ENCODE results near the gene LSM2. TPM values are rescaled to one million over a fixed set of nuclear protein-coding genes. Genes with fewer than 3 reads are reported as not detected.
"Not testable (repeated sequence)": the region's sequence is repeated elsewhere in the genome, so short reads cannot be mapped to it uniquely, and the experiment has no call there.

The LSM2 gene
- polyA plus RNA-seq, 1 experiment = 43.5 TPM

- CTCF ChIA-PET = interaction anchor here (0.8 to 1.8 kb wide), 7 partner anchors 8 to 65 kb away, joined by 3 to 8 read pairs (median 5); partner anchors contain the start of genes DDAH2, HSPA1A and HSPA1L
- TF ChIP-seq CTCF (IDR thresholded peaks at IDR 0.05; ENCODE audit: insufficient read depth, low read depth, low read length) = no peak
- H3K27me3 ChIP-seq (ENCODE audit: control insufficient read depth, insufficient read depth, low read length) = no peaks in the 10 kb centered on the region
- no peak for DNase-seq (ENCODE audit: low read depth)
- POLR2A ChIA-PET = no interaction called here
- H3K36me3 ChIP-seq (ENCODE audit: control insufficient read depth, insufficient read depth, low read length) = peaks cover 4% of the 10 kb centered on the region; the same call in 1 of the 2 replicates
- H3K4me3 ChIP-seq (ENCODE audit: low read depth, low read length) = peak overlapping the region; percentile 95
Measured at GRCh38 chr6:31794294-31794865, 12.4 kb downstream of the LSM2 start.

GRCh38 chr6:31793927-31794245 lies 12.9 kb downstream of the LSM2 start:
- POLR2A ChIA-PET; H3K36me3 ChIP-seq (ENCODE audit: control insufficient read depth, insufficient read depth, low read length); DNase-seq (ENCODE audit: low read depth); H3K27me3 ChIP-seq (ENCODE audit: control insufficient read depth, insufficient read depth, low read length); CTCF ChIA-PET: not testable (repeated sequence)
- H3K4me3 ChIP-seq (ENCODE audit: low read depth, low read length) = 0 out of 2 replicates have a peak overlapping the region, but pooled peaks have one; percentile 2

GRCh38 chr6:31792761-31793171 lies 14.0 kb downstream of the LSM2 start:
- DNase-seq (ENCODE audit: low read depth) = no peak
- H3K27me3 ChIP-seq (ENCODE audit: control insufficient read depth, insufficient read depth, low read length) = no peaks in the 10 kb centered on the region
- ChIA-PET CTCF (interaction anchor here (0.7 to 3.2 kb wide), 2 partner anchors 15 to 20 kb away, joined by 3 to 22 read pairs; partner anchors contain the start of gene VWA7), POLR2A (no interaction called here)
- peaks cover 4% of the 10 kb centered on the region; the same call in 1 of the 2 replicates for H3K36me3 ChIP-seq (ENCODE audit: control insufficient read depth, insufficient read depth, low read length)
- TF ChIP-seq CTCF (IDR thresholded peaks at IDR 0.05; ENCODE audit: insufficient read depth, low read depth, low read length) = no peak
- no peak overlapping the region for H3K4me3 ChIP-seq (ENCODE audit: low read depth, low read length)

GRCh38 chr6:31792090-31792374 lies 14.7 kb downstream of the LSM2 start:
- Histone ChIP-seq H3K27me3 (ENCODE audit: control insufficient read depth, insufficient read depth, low read length) (no peaks in the 10 kb centered on the region), H3K4me3 (ENCODE audit: low read depth, low read length) (no peak overlapping the region), H3K36me3 (ENCODE audit: control insufficient read depth, insufficient read depth, low read length) (peaks cover 4% of the 10 kb centered on the region)
- no peak for TF ChIP-seq CTCF (IDR thresholded peaks at IDR 0.05; ENCODE audit: insufficient read depth, low read depth, low read length)
- POLR2A ChIA-PET = no interaction called here
- CTCF ChIA-PET = interaction anchor here (0.7 to 3.2 kb wide), 7 partner anchors 11 to 22 kb away, joined by 3 to 22 read pairs (median 4); partner anchors contain the start of genes LSM2 and VWA7
- DNase-seq (ENCODE audit: low read depth) = no peak

- peak; percentile 74 for TF ChIP-seq CTCF (IDR thresholded peaks at IDR 0.05; ENCODE audit: insufficient read depth, low read depth, low read length)
- CTCF ChIA-PET = interaction anchor here (0.5 to 3.2 kb wide), 19 partner anchors 8 to 405 kb away, joined by 3 to 22 read pairs (median 4); partner anchors contain the start of genes HSPA1B, LSM2, LY6G5C and VWA7
- POLR2A ChIA-PET = no interaction called here
- H3K27me3 ChIP-seq (ENCODE audit: control insufficient read depth, insufficient read depth, low read length) = no peaks in the 10 kb centered on the region
- H3K4me3 ChIP-seq (ENCODE audit: low read depth, low read length) = no peak overlapping the region
- DNase-seq (ENCODE audit: low read depth) = no peak
- H3K36me3 ChIP-seq (ENCODE audit: control insufficient read depth, insufficient read depth, low read length) = peaks cover 4% of the 10 kb centered on the region
Measured at GRCh38 chr6:31791324-31792089, 15.3 kb downstream of the LSM2 start.

Data from BJ (cell line).